ENCODE results near the gene ATXN1.
"Not testable (repeated sequence)": the region's sequence is repeated elsewhere in the genome, so short reads cannot be mapped to it uniquely, and the experiment has no call there.

Gene ATXN1

GRCh38 chr6:16285467-16286150, 475.7 kb downstream of the ATXN1 start:
- DNase-seq: no peak

GRCh38 chr6:16284472-16284871, 476.8 kb downstream of the ATXN1 start:
- DNase-seq: no peak

- DNase-seq: no peak
Observed at GRCh38 chr6:16282370-16282769, 478.9 kb downstream of the ATXN1 start.

GRCh38 chr6:16279243-16279642, 482.0 kb downstream of the ATXN1 start:
- DNase-seq: no peak

- DNase-seq: no peak
Observed at GRCh38 chr6:16278750-16279149, 482.5 kb downstream of the ATXN1 start.

GRCh38 chr6:16278048-16278724, 483.1 kb downstream of the ATXN1 start:
- DNase-seq: no peak

- DNase-seq: no peak
Observed at GRCh38 chr6:16277101-16277981, 483.9 kb downstream of the ATXN1 start.

- no peak for DNase-seq
Observed at GRCh38 chr6:16274885-16275589, 486.2 kb downstream of the ATXN1 start.

- no peak for DNase-seq
Observed at GRCh38 chr6:16274483-16274882, 486.8 kb downstream of the ATXN1 start.

- DNase-seq: no peak
Observed at GRCh38 chr6:16273256-16273655, 488.0 kb downstream of the ATXN1 start.

GRCh38 chr6:16272201-16272600, 489.1 kb downstream of the ATXN1 start:
- no peak for DNase-seq

- no peak for DNase-seq
Observed at GRCh38 chr6:16271428-16271827, 489.8 kb downstream of the ATXN1 start.

- DNase-seq: no peak
Observed at GRCh38 chr6:16270178-16270794, 491.0 kb downstream of the ATXN1 start.

GRCh38 chr6:16269442-16270070, 491.7 kb downstream of the ATXN1 start:
- not testable (repeated sequence) for DNase-seq

- no peak for DNase-seq
Observed at GRCh38 chr6:16267428-16268263, 493.6 kb downstream of the ATXN1 start.

- no peak for DNase-seq
Observed at GRCh38 chr6:16265351-16266341, 495.6 kb downstream of the ATXN1 start.

- no peak for DNase-seq
Observed at GRCh38 chr6:16264785-16265184, 496.5 kb downstream of the ATXN1 start.

- DNase-seq: not testable (repeated sequence)
Observed at GRCh38 chr6:16263464-16264099, 497.7 kb downstream of the ATXN1 start.

GRCh38 chr6:16262773-16263172, 498.5 kb downstream of the ATXN1 start:
- not testable (repeated sequence) for DNase-seq

All from DMS79 treated with DMSO at 0.1 percent for 48 hours (cell line).